NCI-H460 (cell line): Measurements from ENCODE around the gene ANKRD42. TPM values are rescaled to one million over a fixed set of nuclear protein-coding genes. Genes with fewer than 3 reads are reported as not detected.

Source experiments
- DNase-seq: peaks from one replicate; pipeline ENCODE4 v3.0.0-alpha.2; 2016; ENCODE audit warnings: low read depth; ENCODE audit errors: extremely low read depth
- polyA plus RNA-seq: library from polyadenylated mRNA; depleted of rRNA; stranded (reverse); fragments of >200 nt; gene quantifications from 2 replicates; pipeline ENCODE4 v1.2.3, GENCODE V29; 2014; cell fraction: nucleus; rRNA removed
- total RNA-seq: library from RNA; depleted of rRNA; stranded (reverse); fragments of >200 nt; shearing (Covaris generic); gene quantifications from 2 replicates; pipeline ENCODE4 v1.2.3, GENCODE V29; 2014; rRNA removed

Gene ANKRD42
- 5.9 and 8.4 TPM in 2 replicates for total RNA-seq
- 6.3 and 6.8 TPM in 2 replicates for polyA plus RNA-seq

- peak; percentile 86 for DNase-seq
Observed at GRCh38 chr11:83193315-83194280, at the start of gene ANKRD42. Gene ANKRD42 (plus strand): TSS chr11:83193712. CDS start chr11:83194671, 959 bp downstream.

GRCh38 chr11:83147895-83148294 lies 45.6 kb upstream of the ANKRD42 start:
- no peak for DNase-seq

- DNase-seq = no peak
Observed at GRCh38 chr11:83150450-83150849, 43.1 kb upstream of the ANKRD42 start.

GRCh38 chr11:83151274-83151977 lies 42.1 kb upstream of the ANKRD42 start:
- no peak for DNase-seq

- DNase-seq = no peak
Observed at GRCh38 chr11:83152264-83152663, 41.2 kb upstream of the ANKRD42 start.

GRCh38 chr11:83153764-83154163 lies 39.7 kb upstream of the ANKRD42 start:
- DNase-seq = no peak

GRCh38 chr11:83156144-83156995 lies 37.1 kb upstream of the ANKRD42 start:
- DNase-seq = peak; percentile 99

- DNase-seq = no peak
Observed at GRCh38 chr11:83156996-83157593, 36.4 kb upstream of the ANKRD42 start, which contains the start of gene PCF11. Gene PCF11 (plus strand): TSS chr11:83157131. CDS start chr11:83157440, 309 bp downstream.

GRCh38 chr11:83157594-83158356 lies 35.7 kb upstream of the ANKRD42 start:
- peak; percentile 45 for DNase-seq

GRCh38 chr11:83158357-83158786 lies 35.1 kb upstream of the ANKRD42 start:
- DNase-seq = no peak

- no peak for DNase-seq
Observed at GRCh38 chr11:83158965-83159901, 34.3 kb upstream of the ANKRD42 start.

GRCh38 chr11:83159902-83160865 lies 33.3 kb upstream of the ANKRD42 start:
- DNase-seq = no peak

GRCh38 chr11:83161610-83162199 lies 31.8 kb upstream of the ANKRD42 start:
- no peak for DNase-seq

GRCh38 chr11:83162377-83162776 lies 31.1 kb upstream of the ANKRD42 start:
- DNase-seq = no peak

GRCh38 chr11:83166193-83166866 lies 27.2 kb upstream of the ANKRD42 start:
- no peak for DNase-seq

- DNase-seq = no peak
Observed at GRCh38 chr11:83168756-83169155, 24.8 kb upstream of the ANKRD42 start.
